HG02870 (cell line): ENCODE data around the gene BEX3.
A peak's percentile ranks its signal among the peaks of the same experiment; 100 is the strongest.
"Not testable (repeated sequence)": the region's sequence is repeated elsewhere in the genome, so short reads cannot be mapped to it uniquely, and the experiment has no call there.

Experiments
- ATAC-seq: cut with Tn5 transposase; IDR thresholded peaks from one replicate; pipeline ENCODE4 v1.9.1; 2021; ENCODE audit warnings: mild to moderate bottlenecking, moderate library complexity; ENCODE audit not compliant: unreplicated experiment

Gene BEX3

DNA sequence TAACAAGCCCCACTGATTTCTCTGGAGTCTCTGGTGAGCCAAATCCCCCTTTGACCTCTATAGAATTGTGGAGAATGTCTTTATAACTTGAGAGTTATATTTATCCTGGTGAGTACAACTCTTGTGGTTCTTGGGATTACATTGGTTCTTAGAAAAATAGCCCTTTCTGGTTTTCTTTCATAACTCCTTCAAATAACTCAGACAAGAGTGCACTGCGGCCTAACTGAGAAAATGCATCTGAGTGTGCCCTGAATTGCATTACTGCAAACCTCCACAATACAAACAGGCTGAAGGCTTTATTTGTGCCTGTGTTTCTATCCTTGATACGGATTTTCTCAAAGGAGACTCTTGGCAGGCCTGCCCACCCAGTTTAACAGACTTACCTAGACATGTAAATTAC is 2.7 kb downstream of the BEX3 start:
- ATAC-seq, result no peak

DNA sequence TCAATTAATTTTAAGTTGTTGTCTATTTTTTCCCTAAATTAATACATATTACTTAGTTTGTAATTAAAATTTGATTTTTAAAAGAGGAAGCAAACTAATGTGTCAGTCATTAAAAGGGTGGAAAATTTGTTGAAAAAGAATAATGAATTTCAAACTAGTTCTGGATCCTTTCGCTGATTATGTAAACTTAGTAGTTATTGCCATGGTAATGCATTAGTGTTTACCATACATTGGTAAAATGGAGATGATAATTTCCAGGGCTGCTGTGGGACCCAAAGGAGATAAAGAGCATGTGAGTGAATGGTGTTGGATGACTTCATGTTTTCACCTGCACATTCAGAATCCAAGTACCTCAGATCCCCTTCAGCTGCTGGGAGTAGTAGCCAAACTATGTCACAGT is 6.5 kb downstream of the BEX3 start:
- ATAC-seq, result no peak

DNA sequence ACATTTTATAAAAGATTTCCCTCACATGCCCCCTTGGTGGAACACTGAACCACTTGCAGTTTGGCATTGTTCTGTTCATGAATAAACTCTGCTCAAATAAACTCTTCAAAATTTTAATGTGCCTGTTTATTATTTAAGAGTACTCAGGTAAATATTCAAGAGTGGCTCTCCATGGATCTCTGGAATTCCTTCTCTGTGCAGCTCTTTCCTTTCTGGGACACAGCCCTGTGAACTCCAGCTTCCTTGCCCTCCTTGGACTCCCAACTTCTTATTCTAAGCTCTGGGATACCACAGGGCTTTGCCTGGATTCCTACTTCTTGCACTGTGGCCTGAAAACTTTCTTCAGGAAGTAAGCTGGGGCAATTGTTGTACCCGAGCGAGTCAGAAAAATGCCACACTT is 8.3 kb downstream of the BEX3 start:
- ATAC-seq, result no peak

DNA sequence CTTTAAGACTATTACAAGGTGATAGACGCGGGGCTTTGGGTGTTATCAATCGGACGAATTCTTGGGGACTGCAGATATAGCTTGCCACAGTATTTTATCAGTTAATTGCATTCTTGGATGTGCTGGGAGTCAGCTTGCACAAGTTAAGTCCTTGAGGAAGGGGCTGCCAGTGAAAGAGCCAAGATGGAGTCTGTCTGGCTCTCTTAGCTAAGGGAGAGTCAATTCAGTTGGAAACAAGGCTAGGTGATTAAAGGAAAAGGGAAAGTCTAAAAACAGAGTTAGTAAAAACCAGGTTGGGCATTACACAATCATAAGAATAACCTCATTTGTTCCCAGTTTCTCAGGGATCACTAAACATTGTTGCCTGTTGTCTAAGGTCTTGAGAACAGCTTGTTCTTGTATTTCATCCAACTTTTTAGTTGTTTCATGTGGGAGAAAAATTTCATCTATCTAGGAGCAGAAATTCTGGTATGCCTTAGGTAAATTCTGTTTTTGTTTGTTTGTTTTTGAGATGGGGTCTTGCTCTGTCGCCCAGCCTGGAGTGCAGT is 9.0 kb downstream of the BEX3 start:
- not testable (repeated sequence) for ATAC-seq

DNA sequence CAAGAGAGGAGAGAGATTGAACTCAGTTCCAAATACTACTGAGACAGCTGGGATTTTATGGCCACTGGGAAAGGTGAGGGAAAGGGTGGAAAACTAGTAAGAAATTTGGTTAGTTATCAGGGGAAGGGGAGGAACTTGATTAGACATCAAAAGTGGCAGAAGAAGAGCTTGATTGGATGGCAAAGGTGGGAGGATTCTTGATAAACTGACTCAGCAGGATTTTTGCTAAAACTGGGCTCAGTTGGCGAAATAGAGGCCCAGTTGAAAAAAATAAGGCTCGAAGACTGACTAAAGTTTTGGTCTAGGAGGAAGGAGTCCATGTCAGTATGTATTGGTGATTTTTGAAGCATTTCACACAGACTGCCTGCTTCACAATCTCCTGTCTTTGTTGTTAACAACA is 10.0 kb downstream of the BEX3 start:
- ATAC-seq, result no peak

DNA sequence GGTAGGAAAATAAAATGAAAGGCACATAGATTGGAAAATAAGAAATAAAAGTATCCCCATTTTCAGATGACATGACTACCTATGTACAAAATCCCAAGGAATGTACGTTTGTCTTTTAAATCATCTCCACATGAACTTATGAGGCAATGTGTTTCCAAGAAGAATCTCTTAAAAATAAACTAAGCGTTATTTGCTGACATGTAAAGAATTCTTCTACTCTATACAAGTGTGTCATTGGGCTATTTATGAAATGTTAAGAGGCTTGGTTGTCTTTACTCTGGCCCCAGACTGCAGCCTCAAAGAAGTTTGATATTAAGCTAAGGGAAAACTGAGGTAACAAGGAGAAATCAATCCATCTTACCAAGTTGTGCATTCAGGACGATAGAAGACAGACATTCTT is 17.1 kb downstream of the BEX3 start:
- ATAC-seq, result no peak

DNA sequence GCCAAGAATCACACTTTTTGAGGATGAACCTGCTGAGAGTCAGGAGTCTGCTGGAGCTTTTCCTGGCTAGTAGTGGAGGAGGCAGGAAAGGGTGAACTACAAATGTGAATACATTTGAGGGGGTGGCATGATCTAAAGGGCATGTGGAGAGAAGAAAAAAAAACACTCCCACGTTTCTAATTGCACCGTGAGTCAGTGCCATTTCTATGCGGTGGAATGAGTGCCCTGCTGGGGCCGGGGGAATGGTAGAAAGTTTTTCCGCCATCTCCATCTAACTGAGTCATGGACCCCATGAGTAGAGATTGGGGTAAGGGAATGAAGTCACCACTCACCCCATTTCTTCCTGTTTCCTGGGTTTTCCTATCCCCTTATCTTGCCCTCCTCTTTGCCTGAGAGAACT is 19.8 kb downstream of the BEX3 start:
- no peak for ATAC-seq

DNA sequence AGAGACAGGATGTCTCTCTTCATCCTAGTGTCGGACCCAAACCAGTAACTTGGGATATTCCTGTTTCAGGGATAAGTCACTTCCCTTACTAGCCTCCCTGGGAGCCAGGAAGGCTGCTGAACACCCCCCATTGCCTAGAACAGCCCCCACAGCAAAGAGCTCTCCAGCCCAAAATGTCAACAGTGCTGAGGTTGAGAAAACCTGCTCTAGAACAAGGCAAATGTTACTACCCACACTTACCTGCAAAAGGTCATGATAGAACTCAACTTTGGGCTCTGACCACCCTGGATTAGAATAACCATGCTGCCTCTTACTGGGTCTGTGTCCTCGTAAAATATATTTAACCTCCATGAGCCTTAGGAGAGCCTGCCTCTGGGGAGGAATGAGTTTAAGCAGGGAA is 20.3 kb downstream of the BEX3 start:
- ATAC-seq, result no peak

DNA sequence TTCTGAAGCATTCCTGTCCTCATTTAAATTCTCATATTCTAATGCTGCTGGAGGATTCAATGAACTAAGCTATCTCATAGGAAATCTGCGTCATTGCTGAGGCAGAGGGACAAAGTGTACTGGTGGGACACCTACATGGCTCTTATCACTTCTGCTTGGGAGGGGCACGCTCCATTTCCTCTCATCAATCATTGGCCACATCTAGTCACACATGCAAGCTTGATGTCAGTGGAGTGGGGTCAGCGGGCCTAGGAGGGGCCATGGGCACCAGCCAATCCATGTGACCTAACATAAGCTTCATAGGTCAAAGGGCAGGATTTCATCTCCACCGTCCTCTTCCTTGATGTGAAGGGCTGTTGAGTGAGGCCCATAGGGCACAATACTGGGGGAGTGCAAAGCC is 21.4 kb downstream of the BEX3 start:
- no peak for ATAC-seq

- no peak for ATAC-seq
These were observed 22.1 kb downstream of the BEX3 start for GRCh38 chrX:103398421-103398864.

DNA sequence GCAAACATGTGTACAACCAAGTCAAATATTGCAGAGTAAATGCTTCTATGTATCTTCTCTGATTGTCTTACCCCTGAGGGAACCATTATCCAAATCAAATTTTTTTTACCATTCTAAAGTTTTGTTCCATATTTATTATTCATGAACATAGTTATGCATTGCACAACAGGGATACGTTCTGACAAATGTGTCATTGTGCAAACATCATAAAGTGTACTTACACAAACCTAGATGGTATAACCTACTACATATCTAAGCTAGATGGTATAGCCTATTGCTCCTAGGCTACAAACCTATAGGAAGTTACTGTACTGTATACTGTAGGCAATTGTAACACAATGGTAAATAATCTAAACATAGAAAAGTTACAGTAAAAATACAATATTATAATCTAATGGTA is 23.4 kb downstream of the BEX3 start:
- no peak for ATAC-seq

- ATAC-seq, result no peak
These were observed 24.6 kb downstream of the BEX3 start for GRCh38 chrX:103400931-103401330.

GRCh38 chrX:103404231-103405008 is 28.1 kb downstream of the BEX3 start:
- peak; percentile 96 for ATAC-seq

DNA sequence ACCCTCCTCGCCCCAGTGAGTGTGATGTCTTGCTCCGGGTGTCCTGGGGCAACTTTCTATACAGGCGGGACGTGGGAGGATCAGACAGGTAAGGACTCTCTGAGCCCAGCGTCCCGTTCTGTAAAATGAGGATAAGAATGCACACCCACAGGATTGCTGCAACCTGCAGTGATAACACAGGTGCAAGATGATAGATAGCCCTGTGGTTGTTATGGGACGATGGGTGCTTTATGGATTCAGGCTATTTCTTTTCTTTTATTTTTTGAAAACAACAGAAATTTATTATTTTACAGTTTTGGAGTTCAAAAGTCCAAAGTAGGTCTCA is 28.6 kb downstream of the BEX3 start:
- peak; percentile 21 for ATAC-seq

GRCh38 chrX:103406256-103406655 is 29.9 kb downstream of the BEX3 start:
- ATAC-seq, result no peak

DNA sequence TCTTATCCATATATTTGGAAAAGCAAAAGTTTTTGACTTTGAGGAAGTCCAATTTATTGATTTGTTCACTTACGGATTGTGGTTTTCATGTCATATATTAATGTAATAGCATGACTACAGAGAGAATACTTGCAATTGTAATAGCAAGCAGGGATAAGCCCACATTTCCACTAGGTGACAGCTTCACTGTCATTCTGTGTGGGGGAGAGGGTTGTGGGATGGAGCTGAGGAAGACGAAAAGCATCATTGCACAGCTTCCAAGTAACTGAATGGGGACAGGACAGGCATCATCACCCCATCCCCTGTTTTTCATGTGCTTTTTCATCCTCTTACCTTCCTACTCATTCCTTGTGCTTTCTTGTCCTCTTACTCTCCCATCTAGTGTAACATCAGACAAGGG is 31.4 kb downstream of the BEX3 start:
- no peak for ATAC-seq

DNA sequence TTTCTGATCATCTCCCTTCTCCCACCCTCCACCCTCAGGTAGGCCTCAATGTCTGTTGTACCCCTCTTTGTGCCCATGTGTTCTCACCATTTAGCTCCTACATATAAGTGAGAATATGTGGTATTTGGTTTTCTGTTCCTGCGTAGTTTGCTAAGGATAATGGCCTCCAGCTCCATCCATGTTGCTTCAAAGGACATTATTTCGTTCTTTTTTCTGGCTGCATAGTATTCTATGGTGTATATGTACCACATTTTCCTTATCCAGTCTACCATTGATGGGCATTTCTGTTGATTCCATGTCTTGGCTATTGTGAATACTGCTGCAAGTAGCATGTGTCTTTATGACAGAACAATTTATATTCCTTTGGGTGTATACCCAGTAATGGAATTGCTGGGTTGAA is 35.4 kb downstream of the BEX3 start:
- not testable (repeated sequence) for ATAC-seq

- no peak for ATAC-seq
These were observed 37.5 kb downstream of the BEX3 start for GRCh38 chrX:103413705-103414387.

- no peak for ATAC-seq
These were observed 38.2 kb downstream of the BEX3 start for GRCh38 chrX:103414561-103414960.

DNA sequence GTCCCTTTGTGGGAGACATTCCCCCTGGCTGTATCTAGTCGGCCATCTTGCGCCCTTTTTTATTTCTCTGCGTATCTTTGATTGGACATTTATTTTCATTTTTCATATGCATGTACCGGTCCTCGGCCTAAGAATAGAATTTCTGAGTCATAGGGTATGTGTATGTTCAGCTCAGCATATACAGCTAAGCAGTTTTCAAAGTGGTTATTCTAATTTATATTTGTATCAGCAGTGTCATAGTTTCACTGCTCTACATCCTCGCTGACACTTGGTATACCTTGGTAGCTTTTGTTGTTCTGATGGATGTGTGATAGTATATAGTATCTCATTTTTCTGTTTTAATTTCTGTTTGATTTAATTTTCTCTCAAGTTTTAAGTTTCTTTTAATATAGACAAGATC is 38.7 kb downstream of the BEX3 start:
- ATAC-seq, result no peak

- no peak for ATAC-seq
These were observed 39.2 kb downstream of the BEX3 start for GRCh38 chrX:103415528-103415927.

GRCh38 chrX:103417370-103417769 is 41.0 kb downstream of the BEX3 start:
- ATAC-seq, result no peak
